Measurements from ENCODE around the gene GSN.

Gene GSN

GRCh38 chr9:121372239-121373010 lies 104.5 kb downstream of the GSN start:
- no peak for DNase-seq (ENCODE audit: low spot score)

- no peak for DNase-seq (ENCODE audit: low spot score)
These were observed 105.2 kb downstream of the GSN start for GRCh38 chr9:121373011-121373729.

DNA sequence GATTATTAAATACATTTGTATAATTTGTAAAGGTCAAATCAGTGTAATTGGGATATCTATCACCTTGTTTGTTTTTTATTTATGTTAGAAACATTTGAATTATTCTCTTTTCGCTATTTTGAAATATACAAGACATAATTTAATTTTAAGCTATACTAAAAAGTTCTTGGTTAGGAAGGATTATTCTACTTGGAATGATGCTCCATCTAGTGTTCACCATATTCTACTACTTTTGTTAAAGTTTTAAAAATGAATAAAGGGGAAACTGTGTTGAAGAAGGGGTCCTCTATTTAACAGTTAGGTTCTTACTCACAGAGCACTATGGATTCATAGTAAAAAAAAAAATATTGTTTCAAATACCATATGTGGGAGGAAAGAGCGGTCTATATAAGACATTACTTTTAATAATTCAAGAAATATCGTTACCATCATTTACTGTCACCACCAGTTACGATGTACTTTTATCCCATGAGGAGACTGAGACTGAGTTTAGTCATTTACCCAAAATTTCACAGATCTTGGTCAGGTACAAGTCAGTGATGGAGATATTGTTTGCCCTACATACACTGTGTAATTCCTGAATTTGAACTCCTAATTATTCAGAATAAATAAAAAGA lies 108.4 kb downstream of the GSN start:
- peak; percentile 21 for DNase-seq (ENCODE audit: low spot score)

GRCh38 chr9:121380846-121381245 lies 112.9 kb downstream of the GSN start:
- no peak for DNase-seq (ENCODE audit: low spot score)

Measured in CD4-positive, alpha-beta T cell treated with Interleukin-2 at 100 ng/mL for 4 hours (primary cell).